ENCODE measurements around the gene KANK3.
"Not testable (repeated sequence)": the region's sequence is repeated elsewhere in the genome, so short reads cannot be mapped to it uniquely, and the experiment has no call there.

KANK3 gene

DNA sequence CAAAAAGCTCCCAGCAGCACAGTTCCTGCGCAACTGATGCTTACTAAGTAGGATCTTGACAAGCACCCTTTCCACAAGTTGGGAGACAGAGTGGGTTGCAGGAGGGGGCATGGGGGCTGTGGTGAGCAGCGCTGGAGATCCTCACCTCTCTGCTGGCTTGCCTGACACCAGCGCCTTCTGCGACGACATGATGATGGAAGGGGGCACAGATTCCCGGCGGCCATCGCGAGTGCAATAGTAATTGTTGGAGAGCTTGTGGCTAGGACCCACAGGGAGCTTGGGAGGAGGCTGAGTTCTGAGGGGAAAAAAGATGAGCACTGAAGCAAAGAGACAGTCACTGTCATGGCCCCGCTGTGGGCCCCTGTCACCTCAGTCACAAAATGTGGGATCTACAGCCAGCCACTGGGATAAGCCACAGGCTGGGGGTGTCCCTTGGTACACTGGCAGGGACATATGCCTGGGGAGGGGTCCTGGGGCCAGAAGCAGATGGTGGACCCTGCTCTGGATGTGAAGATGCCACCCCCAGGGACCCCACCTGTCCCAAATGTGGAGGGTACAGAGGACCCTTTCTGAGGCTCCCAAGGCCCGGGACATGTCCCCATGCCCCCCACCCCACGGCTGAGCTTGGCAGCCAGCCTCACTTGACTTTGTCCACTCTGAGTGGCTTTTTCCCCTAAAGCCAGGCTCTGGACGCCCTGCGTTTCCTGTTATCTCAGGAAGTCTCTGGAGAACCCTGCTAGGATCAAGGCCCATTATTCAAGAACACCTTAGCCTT lies 26.5 kb downstream of the KANK3 start:
- no peak for DNase-seq

DNA sequence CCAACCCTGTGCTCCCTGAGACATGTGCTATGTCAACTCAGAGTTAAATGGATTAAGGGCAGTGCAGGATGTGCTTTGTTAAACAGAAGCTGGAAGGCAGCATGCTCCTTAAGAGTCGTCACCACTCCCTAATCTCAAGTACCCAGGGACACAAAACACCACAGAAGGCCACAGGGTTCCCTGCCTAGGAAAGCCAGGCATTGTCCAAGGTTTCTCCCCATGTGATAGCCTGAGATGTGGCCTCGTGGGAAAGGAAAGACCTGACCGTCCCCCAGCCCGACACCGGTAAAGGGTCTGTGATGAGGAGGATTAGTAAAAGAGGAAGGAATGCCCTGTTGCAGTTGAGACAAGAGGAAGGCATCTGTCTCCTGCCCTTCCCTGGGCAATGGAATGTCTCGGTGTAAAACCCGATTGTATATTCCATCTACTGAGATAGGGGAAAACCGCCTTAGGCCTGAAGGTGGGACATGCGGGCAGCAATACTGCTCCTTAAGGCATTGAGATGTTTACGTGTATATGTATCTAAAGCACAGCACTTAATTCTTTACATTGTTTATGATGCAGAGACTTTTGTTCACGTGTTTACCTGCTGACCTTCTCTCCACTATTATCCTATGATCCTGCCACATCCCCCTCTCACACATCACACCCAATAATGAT lies 28.0 kb downstream of the KANK3 start:
- DNase-seq, result not testable (repeated sequence)

DNA sequence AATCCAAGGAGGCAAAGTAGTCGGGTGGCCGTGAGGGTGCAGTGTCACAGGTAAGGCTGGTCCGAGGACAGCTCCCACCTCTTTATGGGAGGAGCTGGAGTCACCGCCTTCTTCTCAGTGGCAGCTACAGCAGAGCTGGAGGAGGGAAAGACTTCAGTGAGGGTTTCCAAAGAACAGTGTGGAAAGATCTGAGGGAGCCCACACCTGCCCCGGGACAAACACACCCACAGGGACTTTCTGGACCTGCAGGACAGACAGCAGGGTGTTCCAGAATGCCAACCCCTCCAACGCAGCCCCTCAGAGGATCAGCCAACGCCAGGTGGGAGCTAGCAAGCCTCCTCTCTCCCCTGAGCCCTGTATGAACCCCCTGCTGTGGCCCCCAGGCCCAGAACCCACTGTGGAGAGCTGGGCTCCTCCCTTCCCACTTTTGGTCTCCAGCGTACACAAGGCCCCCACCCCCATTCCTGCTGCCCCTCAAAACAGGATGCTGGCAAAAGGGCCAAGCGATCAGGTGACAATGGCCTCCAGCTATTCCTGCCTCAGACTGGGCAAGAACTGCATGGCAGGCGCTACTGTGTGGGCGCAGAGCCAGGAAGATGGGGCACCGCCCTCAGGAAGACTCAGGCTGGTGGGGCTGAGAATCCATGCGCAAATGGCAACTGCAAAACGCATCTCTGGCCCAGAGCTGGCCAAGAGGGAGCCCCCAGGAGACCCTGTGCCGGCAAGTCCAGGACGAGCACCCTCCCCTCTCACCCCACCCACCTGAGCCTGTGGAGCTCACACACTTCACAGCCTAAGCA lies 31.4 kb downstream of the KANK3 start:
- no peak for DNase-seq

DNA sequence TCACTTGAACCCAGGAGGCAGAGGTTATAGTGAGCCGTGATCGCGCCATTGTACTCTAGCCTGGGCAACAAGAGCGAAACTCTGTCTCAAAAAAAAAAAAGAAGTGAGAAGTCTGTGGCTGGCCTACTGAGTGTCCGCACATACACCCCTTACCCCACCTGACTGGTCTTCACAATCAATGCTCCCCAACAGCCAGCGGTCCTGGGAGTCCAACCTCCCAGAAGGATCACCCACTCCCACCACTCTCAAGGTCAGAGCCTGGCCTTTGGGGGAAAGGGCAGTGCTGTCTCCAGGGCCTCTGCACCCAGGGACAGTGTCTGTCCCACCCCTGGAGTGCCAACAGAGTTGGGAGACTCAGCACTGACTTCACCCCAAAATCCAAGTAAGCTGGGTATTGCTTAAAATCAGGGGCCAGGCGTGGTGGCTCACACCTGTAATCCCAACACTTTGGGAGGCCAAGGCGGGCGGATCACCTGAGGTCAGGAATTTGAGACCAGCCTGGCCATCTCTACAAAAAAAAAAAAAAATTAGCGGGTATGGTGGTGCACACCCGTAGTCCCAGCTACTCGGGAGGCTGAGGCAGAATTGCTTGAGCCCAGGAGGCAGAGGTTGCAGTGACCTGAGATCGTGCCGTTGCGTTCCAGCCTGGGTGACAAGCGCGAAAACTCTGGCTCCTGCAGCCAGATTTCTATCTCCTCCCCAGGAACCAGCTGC lies 32.6 kb downstream of the KANK3 start:
- no peak for DNase-seq

DNA sequence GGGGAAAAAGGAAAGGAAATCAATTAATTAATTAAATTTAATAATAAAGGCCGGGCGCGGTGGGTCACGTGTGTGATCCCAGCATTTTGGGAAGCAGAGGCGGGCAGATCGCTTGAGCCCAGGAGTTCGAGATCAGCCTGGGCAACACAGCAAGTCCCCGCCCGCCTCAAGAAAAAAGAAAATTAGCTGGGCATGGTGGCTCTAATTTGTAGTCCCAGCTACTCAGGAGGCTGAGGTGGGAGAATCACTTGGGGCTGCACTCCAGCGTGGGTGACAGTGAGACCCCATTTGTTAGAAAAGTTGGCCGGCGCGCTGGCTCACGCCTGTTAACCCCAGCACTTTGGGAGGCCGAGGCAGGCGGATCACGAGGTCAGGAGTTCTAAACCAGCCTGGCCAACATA lies 34.2 kb downstream of the KANK3 start:
- no peak for DNase-seq

DNA sequence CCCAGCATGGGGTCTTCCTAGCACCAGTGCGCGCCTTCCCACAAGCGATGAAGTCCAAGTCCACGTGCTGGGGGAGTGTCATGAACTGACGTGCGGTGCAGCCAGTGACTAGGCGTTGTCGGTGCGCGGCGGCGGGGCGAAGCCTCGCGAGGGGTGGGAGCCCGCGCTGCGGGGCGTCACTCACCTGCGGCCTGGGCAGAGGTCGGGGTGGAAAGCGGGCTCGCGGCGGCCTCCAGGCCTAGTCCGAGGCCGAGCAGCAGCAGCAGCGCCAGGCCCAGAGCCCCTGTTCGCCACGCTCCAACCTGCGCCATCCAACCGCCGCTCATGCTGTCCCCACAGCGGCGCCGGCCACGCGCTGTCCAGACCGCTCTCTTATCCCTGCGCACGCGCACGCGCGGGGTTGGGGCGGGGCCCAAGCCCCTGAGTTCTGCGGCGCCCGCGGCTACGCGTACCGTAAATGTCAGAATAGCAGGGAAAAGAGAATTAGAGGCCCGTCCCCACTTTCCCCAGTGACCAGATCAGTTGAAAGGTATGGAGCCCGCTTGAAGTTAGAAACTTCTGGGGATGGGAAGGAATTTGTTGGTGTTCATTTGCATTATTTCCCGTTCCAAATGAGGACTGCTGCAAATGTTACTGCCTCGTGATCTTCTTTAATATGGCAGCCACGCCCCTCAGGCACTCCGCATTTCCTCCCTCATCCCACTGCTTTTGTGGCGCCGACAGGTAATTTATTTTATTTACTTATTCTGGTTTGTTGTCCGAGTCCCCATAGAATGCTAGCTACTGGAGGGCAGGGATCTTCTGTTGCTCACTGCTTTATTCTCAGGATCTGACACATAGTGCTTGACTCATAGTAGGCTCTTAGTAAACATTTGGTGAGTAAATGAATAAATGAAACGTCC lies 34.8 kb downstream of the KANK3 start, which contains the start of gene CD320:
CD320 (minus strand) TSS at position 394 of the 902 bp plus-strand sequence; CDS start at position 326, 68 bp downstream.
- DNase-seq, result peak; percentile 90

DNA sequence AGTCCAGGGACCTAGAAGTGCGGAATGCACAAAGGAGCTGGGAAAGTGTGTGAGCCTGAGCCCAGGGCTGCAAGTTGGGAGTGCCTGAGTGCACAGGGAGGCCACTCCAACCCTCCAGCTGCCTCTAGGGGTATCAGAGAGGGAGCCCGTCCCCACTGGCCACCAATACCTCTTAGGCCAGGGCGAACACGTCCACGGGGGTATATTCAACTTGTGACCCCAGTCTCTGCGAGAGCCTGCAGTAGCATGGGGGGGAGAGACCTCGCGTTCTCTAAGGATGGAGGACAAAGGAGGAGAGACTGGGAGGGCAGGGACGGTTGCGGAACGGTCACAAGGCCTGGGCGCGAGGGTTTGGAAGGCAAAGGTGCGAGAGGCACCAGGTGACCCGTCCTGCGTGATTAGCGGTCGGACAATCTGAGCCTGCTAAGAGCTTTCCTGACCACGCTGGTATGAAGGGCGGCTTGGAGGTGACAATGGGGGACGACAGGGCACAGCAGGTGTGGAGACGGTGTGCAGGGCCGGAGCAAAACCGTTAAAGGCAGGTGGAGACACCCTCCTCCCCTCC lies 35.6 kb downstream of the KANK3 start:
- no peak for DNase-seq

DNA sequence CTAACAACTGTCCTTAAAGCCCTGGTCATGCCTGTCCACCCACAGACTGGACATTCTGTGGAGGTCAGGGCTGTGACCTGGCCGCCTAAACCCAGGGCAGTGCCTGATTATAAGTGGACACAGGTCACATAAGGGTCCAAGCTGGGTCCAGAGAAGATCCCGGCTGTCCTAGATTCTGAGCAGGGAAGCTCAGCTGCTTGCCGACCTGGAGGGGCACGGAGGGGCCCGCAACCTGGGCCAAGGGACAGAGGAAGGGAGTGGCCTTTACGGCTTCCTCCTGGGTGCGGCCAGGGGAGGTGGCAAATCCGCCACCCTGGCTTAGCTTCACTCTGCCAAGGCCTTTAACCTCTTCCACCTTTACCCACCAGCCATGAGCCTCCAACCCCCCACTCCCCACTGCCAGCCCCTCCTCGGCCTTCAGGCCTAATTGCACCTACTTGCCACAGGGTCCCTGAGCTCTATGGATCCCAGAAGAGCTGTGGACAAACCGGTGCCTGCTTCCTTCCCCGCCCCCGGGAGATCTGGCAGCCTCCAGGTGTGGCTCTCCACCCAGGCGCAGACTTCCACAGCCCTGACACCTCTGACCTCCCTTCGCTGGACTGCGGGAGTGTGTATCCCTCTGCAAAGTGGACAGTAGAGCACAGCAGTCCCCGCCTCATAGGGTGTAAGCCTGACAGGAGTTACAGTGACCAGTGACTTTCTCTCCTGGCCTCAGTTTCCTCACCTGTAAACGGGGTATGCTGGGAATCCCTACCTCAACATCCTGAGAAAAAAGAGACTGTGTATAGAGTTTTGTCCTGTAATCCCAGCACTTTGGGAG lies 36.6 kb downstream of the KANK3 start:
- DNase-seq, result no peak

DNA sequence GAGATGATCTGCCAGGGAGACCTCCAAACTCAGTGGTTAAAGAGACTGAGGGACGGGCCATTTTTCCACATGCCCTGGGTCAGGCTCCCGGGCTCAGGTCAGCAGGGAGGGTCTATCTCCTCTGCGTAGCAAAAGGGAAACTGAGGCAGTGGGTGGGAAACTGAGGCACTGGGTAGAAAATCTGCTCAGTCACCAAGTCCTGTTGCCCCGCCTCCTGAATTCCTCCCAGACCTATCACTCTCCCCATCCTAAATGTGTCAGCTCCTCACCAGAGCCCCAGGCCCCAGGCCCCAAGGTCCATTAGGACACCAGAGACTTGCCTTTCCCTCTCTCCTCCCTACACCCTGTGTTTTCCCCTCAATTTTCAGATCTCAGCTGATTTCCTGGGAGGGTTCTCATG lies 37.3 kb downstream of the KANK3 start:
- DNase-seq, result no peak

DNA sequence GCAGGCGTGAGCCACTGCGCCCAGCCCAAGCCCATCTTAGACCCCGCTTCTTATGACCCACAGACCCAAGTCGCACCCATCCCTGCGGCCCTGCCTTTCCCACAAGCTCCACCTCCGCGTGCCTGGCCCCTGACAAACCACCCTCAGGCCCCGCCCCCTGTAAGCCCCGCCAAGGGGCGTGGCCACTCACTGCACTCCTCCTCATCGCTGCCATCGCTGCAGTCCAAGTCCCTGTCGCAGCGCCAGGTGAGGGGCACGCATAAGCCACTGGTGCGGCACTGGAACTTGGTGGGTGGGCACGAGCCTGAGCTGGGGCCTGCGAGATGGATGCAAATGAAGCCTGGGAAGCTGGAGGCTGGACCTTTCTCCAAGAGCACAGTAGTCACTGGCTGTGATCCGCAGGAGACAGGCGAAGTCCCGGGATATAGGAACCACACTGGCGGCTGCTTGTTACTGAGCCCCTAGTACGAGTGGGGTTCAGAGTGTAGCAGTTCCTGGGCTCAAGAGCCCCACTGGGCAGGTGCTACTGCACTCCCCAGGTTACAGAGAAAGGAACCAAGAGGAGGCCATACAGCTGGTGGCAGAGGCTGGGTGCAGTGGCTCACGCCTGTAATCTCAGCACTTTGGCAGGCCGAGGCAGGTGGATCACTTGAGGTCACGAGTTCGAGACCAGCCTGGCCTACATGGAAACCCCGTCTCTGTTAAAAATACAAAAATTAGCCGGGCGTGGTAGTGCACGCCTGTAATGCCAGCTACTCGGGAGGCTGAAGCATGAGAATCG lies 38.0 kb downstream of the KANK3 start:
- no peak for DNase-seq

DNA sequence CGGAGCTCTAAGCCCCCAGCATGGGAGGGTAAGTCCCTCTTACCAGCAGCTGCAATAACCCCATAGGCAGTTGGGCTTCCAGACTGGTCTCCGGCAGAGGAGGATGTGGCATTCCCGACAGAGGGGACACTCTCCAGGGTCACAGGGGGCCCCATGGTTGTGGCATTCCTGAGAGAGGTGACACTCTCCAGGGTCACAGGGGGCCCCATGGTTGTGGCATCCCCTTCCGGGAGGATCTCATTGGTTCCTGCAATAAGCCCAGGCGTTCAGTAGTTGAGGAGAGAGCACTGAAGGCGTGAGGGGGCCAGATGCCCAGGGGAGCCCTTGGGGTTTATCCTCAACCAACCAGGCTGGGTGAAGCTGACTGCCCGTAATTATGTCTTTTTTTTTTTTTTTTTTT lies 40.3 kb downstream of the KANK3 start:
- no peak for DNase-seq

DNA sequence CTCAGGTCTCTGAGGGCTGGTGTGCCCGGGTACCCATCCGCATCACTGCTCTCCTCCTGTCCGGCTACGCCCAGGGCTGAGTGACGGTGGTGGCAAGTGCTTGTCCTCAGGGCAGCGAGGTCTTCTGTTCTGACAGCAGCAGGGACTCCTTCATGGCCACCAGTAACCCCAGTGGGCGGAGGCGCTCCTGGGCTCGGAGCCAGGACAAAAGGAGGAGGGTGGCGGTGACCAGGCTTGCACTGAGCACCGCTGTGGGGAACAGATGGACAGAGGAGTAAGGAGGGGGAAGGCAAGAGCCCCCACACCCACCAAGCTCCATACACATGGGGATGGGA lies 40.7 kb downstream of the KANK3 start:
- no peak for DNase-seq

DNA sequence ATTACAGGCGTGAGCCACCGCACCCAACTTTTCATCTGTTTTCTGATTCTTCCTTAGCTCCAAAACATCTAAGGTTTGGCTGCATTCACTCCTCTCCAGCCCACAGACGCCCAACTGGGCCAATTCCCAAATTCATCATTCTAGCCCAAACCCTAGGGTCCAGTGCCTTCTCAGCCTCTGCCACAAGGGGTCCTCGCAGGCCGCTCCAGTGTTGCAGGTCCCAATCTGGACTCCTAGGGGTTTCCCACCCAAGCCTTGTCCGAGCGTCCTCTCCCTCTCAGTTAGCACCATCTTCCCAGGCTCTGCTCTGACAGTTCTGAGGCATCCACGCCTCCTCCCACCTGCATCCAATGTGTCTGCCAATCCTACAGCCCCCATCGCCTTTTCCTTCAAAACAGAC lies 51.7 kb downstream of the KANK3 start:
- DNase-seq, result not testable (repeated sequence)

DNA sequence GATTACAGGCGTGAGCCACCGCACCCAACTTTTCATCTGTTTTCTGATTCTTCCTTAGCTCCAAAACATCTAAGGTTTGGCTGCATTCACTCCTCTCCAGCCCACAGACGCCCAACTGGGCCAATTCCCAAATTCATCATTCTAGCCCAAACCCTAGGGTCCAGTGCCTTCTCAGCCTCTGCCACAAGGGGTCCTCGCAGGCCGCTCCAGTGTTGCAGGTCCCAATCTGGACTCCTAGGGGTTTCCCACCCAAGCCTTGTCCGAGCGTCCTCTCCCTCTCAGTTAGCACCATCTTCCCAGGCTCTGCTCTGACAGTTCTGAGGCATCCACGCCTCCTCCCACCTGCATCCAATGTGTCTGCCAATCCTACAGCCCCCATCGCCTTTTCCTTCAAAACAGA lies 66.6 kb downstream of the KANK3 start:
- not testable (repeated sequence) for DNase-seq
